Epidermal melanocyte (primary cell): ENCODE results near the gene RUVBL1.

Source experiments
- DNase-seq: peaks from one replicate; pipeline ENCODE4 v3.0.0; 2011; ENCODE audit warnings: low spot score; ENCODE audit not compliant: insufficient read length

Gene RUVBL1

GRCh38 chr3:128083396-128083795, 40.2 kb downstream of the RUVBL1 start:
- DNase-seq = no peak

DNA sequence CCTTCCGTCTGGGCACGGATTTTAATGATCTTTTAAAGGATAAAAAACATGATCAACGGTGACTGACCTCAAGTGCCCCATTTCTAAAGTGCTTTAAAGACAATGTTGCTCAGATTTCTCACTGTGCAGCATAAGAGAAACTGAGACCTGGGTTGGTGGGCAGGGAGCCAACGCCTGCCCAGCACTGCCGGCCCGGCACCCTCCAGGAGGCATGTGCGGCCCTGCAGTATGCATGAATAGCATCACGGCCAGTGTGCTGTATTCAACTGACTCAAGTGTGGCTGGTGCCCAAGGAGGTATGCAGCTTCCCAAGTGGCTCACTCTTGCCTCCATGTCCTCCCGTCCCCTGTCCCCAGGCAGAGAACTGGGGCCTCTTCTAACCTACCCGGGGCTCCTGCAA, 41.1 kb downstream of the RUVBL1 start:
- DNase-seq = no peak

- no peak for DNase-seq
Measured at GRCh38 chr3:128081846-128082245, 41.8 kb downstream of the RUVBL1 start.

DNA sequence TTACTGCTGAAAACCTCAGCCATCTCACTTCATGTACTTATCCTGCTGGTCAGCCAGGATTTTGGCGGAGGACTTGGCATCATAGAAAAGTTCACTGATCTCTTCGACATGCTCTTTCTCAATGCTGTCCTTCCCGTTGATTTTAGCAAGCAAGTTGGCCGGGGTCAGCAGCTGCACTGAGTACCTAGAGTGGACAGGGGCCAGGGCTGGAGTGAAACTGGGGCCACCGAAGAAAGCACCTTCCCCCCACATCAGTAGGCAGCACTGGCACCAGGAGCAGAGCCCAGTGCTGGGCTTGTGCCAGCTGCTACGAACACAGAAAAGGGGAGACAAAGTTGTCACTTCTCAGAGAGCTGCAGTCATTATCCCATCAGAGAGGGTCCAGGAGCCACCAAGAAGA, 42.4 kb downstream of the RUVBL1 start:
- no peak for DNase-seq

DNA sequence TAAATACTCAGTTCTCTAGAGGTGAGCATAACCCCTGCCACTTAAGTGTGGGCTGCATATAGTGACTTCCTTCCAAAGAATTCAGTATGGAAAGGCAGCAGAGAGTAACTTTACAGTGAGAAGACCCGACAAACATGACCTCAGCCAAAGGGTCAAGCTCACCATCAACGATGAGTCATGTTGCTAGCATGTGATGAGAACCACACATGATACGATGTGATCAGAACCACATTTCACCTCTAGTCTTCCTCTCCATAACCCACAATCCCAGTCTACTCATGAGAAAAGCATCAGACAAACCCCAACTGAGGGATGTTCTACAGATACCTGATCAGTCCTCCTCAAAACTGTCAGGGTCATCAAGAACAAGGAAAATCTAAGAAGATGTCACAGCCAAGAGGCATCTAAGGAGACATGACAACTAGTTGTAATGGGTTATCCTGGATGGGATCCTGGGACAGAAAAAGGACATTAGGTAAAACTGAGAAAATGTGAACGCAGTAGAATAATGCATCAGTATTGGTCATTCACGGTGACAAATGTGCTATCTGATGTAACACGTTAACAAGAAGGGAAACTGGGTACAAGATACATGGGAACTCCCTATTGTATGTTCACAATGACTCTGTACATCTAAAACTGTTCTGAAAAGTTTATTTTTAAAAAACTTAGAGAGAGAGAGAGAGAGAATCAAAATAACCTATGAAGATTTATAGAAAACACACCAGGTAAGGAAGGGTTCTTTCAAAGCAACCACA, 43.1 kb downstream of the RUVBL1 start:
- DNase-seq = no peak

DNA sequence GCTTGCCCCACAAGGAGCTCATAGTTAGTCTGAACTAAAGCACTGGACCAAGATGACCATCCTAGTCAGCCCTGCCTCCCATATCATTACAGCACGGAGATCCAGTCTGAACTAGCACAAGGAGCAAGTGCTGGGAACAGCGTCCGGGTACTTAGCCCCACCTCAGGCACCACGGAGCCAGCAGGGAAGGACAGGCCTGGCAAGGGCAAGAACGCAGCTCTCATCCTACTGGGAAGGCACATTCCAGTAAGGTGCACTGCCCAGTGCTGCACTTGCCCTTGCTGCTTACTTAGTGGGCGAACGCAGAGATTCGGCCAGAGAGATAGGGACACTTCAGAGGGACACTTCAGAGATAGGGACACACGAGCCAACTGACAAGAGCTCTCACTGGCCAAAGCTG, 43.8 kb downstream of the RUVBL1 start:
- DNase-seq = no peak

DNA sequence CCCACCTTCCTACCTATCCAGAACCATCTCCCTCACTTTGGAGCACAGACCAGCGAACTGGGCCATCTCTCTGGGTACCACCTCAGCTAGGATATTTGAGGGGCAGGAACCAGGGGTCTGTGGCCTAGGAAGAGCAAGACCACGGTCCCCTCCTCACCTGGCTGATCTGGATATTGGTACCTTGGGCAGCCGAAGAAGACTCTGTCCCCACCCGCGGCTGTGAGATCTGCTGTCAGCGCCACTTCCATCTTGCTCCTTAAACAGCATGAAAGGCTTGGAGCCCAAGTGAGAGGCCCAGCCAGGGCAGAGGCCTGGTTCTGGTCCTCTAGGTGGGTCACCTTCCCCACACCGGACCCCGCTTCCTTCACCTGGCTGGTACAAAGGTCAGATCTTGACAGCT, 44.7 kb downstream of the RUVBL1 start:
- DNase-seq = no peak

DNA sequence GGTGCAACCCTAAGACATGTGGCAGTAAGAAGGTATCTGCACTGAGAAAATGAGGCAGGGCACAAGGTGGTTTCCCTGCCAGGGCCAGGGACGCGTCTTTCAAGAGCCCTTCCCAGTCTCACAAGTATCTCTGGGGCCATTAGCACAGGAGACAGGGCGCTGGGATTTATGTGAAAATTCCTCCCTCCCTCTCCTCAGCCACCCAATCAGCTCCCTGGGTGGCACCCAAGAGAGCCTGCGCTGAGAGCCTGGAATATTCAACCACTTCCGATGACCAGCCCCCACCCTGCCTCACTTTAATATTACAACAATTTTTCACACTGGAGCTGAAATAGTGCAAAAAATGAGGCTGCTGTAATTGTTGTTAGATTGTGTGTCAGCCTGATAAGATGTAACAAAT, 45.3 kb downstream of the RUVBL1 start:
- no peak for DNase-seq

GRCh38 chr3:128077665-128078064, 45.9 kb downstream of the RUVBL1 start:
- no peak for DNase-seq

- no peak for DNase-seq
Measured at GRCh38 chr3:128077202-128077624, 46.4 kb downstream of the RUVBL1 start.

DNA sequence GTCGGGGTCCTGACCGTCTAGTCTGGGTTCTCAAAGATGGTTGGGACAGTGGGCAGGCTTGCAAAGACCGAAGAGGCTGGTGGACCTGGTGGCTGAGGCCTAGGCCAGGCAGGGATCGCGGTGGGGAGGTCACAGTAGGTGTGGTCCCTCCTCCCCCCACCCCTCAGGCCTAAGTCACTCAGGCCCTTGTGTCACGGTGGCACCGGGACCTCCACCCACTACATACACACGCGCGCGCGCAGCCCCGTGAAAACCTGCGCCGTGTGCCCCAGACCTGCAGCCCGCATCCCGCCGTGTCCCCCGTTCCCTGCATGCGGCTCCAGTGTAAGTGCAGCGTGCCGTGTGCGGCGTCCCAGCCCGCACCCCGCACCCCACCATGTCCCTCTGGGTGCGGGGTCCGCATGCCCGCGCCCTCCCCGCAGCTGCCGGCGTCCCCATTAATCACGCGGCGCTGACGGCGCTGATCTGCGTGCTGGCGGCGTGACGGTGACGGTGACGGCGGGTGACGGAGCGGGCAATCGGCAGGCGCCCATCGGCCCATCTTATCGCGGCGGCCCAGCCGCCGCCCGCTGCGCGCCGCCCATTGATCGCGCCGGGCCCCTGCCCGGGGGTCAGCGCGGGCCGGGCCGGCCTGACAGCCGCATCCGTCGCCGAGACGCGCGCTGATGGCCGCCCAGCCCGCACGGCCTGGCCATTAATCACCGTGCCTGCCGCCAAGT, 47.0 kb downstream of the RUVBL1 start:
- DNase-seq = no peak

DNA sequence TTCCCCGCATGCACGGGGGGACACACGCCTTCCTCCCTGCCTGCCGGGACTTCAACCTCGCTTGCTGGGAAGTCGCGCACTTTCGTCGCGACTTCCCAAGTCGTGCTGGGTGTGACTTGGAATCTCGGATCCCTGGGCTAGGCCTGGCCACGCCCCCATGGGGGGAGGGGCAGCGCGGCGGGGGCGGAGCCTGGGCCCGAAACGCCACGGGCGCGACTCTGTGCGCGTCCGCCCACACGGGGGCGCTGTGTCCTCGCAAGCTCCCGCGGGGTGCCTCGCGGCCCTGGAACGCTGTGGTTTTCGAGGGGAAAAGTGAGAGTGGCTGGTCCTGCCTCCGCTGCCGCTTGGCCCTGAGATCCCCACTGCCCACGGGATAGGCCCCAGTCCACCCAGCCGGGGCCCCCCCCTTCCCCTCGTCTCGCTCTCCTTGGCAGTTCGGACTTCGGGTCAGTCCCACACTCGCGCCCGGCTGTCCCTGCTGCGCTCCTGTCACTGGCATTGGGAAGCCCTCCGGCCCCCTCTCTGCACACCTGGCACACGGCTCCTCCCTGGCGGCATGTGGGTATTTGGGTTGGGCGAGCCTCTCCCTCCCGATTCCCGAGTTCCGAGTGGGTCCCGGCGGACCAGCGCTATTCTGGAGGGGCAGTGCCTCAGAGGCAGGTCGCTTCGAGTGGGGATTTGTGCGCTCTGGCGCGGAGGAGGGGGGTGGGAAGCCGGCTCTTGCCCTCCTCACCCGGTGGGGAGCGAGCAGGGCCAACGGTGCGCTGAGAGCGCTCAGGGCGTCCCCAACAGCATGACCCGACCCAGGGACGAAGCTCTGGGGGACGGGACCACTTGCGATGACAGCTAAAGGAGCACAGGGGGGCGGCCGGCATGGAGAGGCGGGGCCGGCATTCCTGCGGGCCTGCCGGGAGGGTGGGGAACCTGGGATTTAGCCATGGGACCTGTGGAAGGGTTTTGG, 47.8 kb downstream of the RUVBL1 start:
- peak; percentile 56 for DNase-seq

- no peak for DNase-seq
Measured at GRCh38 chr3:128074851-128075521, 48.6 kb downstream of the RUVBL1 start.

DNA sequence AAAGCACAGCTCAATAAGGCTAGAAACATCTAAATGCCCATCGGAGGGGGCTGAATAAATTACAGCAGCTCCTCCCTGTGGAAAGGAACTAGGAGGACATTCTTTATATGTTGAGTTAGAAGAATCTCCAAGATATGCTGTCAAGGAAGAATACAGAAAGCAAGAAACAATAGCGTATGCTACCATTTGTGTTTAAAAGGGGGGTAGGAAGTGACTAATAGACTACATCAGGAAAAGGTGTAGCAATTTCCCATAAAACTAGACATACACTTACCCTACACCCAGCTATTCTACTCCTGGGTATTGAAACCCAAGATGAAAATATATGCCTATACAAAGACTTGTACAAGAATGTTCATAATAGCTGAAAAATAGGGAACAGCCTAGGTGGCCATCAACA, 49.8 kb downstream of the RUVBL1 start:
- DNase-seq = no peak

GRCh38 chr3:128073185-128073725, 50.4 kb downstream of the RUVBL1 start:
- no peak for DNase-seq

DNA sequence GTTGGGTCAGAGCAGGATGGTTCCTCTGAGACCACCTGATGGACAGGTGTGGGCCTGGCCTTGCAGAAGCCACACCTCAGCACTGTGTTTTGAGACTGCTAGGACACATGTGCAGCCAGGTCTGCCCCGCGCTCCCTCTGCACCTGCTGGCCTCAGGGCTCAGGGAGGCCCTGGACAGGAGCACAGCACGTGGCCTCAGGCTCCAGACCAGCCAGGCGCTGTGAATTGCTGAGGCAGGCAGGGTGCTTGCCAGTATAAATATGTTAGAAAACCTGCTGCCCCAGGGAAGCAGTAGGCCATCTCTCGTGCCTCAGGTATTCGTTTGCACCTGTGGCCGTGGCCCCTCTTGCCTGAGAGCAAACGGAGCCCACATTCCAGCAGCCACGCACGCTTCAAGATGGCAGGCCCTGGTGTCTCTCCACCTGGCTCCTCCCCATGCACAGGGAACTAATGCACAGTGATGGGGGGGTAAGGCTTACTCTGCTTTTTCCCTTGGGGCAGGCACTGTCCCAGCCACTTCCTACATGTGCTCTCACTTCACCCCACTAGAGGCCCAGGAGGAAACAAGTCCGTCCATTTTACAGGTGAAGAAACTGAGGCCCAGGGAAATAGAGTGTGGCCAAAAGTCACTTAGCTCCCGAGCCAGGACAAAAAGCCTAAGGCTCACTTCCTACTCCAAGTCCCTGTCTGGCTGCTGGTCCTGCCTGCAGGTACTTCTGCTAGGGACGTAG, 51.0 kb downstream of the RUVBL1 start:
- no peak for DNase-seq

DNA sequence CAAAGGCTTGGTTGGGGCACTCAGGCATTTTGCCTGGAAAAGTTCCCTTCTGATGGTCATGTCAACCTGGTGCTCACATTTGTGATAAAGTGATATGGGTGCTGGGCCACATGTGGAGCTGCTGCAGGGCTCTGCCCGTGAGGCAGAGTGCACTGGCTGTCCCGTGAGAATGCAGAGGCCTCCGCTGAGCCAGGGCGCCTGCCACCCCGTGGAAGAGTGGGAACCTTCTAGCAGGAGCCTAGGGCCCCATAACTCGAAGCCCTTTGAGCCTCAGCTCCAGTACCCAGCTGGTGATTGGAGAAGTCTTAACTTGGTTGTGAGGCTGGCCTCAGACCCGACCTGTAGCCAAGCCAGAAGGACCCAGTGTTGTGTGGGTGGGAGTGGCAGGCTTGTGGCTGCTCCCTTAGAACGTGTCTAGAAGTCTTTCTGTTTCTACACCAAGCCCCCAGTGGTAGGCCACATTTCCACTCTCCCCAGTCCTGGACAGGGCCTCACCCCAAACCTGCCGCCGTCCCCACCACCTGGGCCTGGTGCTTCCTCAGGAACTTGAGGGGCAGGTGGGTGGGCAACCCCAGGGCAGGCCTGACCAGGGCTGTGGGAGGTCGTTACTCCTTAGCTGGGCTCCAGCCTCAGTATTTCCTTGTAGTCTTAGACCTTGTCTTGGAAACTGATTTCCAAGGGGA, 51.7 kb downstream of the RUVBL1 start:
- DNase-seq = no peak

GRCh38 chr3:128070898-128071591, 52.6 kb downstream of the RUVBL1 start:
- DNase-seq = no peak

DNA sequence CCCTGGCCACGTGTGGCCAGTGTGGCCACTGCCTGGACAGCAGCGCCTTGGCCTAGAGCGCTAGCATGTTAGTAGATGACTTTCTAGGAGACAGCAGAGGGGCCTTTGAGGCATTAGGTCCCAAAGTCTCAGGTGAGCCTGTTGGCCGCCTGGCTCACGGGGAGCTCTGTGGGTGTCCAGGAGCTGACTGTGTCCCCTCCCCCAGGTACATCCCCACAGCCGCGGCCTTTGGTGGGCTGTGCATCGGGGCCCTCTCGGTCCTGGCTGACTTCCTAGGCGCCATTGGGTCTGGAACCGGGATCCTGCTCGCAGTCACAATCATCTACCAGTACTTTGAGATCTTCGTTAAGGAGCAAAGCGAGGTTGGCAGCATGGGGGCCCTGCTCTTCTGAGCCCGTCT, 54.3 kb downstream of the RUVBL1 start:
- DNase-seq = no peak
